Nephron progenitor cell (in vitro differentiated cells): ENCODE measurements around the gene TMEM184A.

Experiments
- DNase-seq: peaks from one replicate; pipeline ENCODE4 v3.0.0; 2021
- H3K27ac Mint-ChIP-seq: 2 replicates; pipeline ENCODE4 v1.8.0; 2021; ENCODE audit warnings: mild to moderate bottlenecking, moderate library complexity, mixed read lengths
- H3K27me3 Mint-ChIP-seq: 2 replicates; pipeline ENCODE4 v1.8.0; 2021; ENCODE audit warnings: mild to moderate bottlenecking, low read depth, mixed read lengths; ENCODE audit not compliant: poor library complexity
- H3K36me3 Mint-ChIP-seq: 2 replicates; pipeline ENCODE4 v1.8.0; 2021; ENCODE audit warnings: low read depth, mixed read lengths
- H3K4me1 Mint-ChIP-seq: 2 replicates; pipeline ENCODE4 v1.8.0; 2021; ENCODE audit warnings: mixed read lengths
- H3K4me3 Mint-ChIP-seq: 2 replicates; pipeline ENCODE4 v1.8.0; 2021; ENCODE audit warnings: mild to moderate bottlenecking, moderate library complexity, mixed read lengths
- H3K9me3 Mint-ChIP-seq: 2 replicates; pipeline ENCODE4 v1.8.0; 2021; ENCODE audit warnings: mild to moderate bottlenecking, moderate library complexity, mixed read lengths
- CTCF ChIP-seq: fragments of 200-600 bp; sonication (generic); IDR thresholded peaks from 2 replicates; pipeline ENCODE4 v1.5.0; 2021; ENCODE audit warnings: antibody characterized with exemption

TMEM184A gene

GRCh38 chr7:1514995-1515401, 41.0 kb downstream of the TMEM184A start:
- Mint-ChIP-seq H3K4me1 (peaks cover 20% of the 10 kb centered on the region), H3K27ac (no peak overlapping the region), H3K9me3 (peaks cover 13% of the 10 kb centered on the region), H3K4me3 (no peak overlapping the region), H3K27me3 (peaks cover 7% of the 10 kb centered on the region), H3K36me3 (peaks cover 6% of the 10 kb centered on the region)
- TF ChIP-seq CTCF = no peak
- DNase-seq = no peak

- H3K27me3 Mint-ChIP-seq = peaks cover 7% of the 10 kb centered on the region
- H3K36me3 Mint-ChIP-seq = peaks cover 6% of the 10 kb centered on the region
- peaks cover 8% of the 10 kb centered on the region for H3K9me3 Mint-ChIP-seq
- no peak for TF ChIP-seq CTCF
- H3K4me3 Mint-ChIP-seq = no peak overlapping the region
- no peak for DNase-seq
- peaks cover 20% of the 10 kb centered on the region for H3K4me1 Mint-ChIP-seq
- no peak overlapping the region for H3K27ac Mint-ChIP-seq
Measured at GRCh38 chr7:1514407-1514806, 41.6 kb downstream of the TMEM184A start.

- TF ChIP-seq CTCF = no peak
- no peak overlapping the region for H3K27ac Mint-ChIP-seq
- DNase-seq = no peak
- peaks cover 8% of the 10 kb centered on the region for H3K27me3 Mint-ChIP-seq
- H3K4me3 Mint-ChIP-seq = no peak overlapping the region
- no peaks in the 10 kb centered on the region for H3K36me3 Mint-ChIP-seq
- peaks cover 20% of the 10 kb centered on the region for H3K4me1 Mint-ChIP-seq
- peaks cover under 1% of the 10 kb centered on the region for H3K9me3 Mint-ChIP-seq
Measured at GRCh38 chr7:1513657-1514095, 42.3 kb downstream of the TMEM184A start.

GRCh38 chr7:1512781-1513656, 43.0 kb downstream of the TMEM184A start:
- no peak for DNase-seq
- no peaks in the 10 kb centered on the region for H3K9me3 Mint-ChIP-seq
- H3K4me1 Mint-ChIP-seq = peaks cover 25% of the 10 kb centered on the region
- H3K27ac Mint-ChIP-seq = no peak overlapping the region
- no peak overlapping the region for H3K4me3 Mint-ChIP-seq
- H3K36me3 Mint-ChIP-seq = no peaks in the 10 kb centered on the region
- TF ChIP-seq CTCF = no peak
- peaks cover 11% of the 10 kb centered on the region for H3K27me3 Mint-ChIP-seq

GRCh38 chr7:1511444-1512422, 44.3 kb downstream of the TMEM184A start:
- no peaks in the 10 kb centered on the region for H3K9me3 Mint-ChIP-seq
- no peak overlapping the region for H3K4me3 Mint-ChIP-seq
- H3K4me1 Mint-ChIP-seq = peaks cover 34% of the 10 kb centered on the region

More at GRCh38 chr7:1511444-1512422, 44.3 kb downstream of the TMEM184A start:
- DNase-seq = no peak
- TF ChIP-seq CTCF = no peak
- H3K27ac Mint-ChIP-seq = no peak overlapping the region
- H3K36me3 Mint-ChIP-seq = no peaks in the 10 kb centered on the region
- H3K27me3 Mint-ChIP-seq = peaks cover 8% of the 10 kb centered on the region
